ENCODE measurements around the gene KAT7.

GRCh38 chr17:49869038-49869374, 80.5 kb downstream of the KAT7 start:
- TF ChIP-seq POLR2A (IDR thresholded peaks at IDR 0.05) (no peak), CTCF (IDR thresholded peaks at IDR 0.05) (no peak)

Data from heart left ventricle (tissue), 13 donors.